HG03060 (cell line): ENCODE measurements around the gene SIRT3.

Experiments
- ATAC-seq: cut with Tn5 transposase; IDR thresholded peaks from one replicate; pipeline ENCODE4 v1.9.1; 2021; ENCODE audit warnings: low read depth, moderate number of reproducible peaks; ENCODE audit not compliant: unreplicated experiment

SIRT3 gene

DNA sequence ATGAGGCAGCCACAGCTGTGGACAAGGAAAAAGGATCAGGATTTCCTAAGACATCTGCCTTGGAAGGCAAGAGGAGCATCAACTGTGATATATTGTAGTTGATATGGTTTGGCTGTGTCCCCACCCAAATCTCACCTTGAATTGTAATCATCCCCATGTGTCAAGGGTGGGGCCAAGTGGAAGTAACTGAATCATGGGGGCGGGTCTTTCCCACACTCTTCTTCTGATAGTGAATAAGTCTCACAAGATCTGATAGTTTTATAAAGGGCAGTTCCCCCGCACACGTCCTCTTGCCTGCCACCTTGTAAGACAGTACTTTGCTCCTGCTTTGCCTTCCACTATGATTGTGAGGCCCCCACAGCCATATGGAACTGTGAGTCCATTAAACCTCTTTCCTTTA is 18.4 kb downstream of the SIRT3 start:
- ATAC-seq = no peak

- no peak for ATAC-seq
Measured at GRCh38 chr11:216081-216974, 19.8 kb downstream of the SIRT3 start.

DNA sequence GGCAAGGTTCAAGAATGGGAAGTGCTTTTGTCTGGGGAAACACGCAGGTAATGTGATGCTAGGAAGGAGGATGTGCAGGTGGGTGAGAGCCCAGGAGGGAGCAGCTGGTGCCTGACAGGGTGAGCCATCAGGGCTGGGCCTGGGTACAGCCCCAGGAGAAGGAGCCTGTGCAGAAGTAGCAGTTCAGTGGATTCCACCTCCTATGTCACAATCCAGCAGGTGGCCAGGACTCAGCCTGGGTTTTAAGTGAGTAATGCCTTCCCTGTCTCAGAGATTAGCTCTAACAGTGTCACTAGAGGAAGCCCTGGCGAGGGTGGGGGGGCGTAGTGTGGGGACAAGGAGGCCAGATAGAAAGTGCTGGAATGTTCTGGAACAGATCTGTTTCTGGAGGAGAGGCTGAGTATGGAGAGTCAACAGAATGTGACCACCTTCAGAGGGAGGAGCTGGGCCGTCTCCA is 20.5 kb downstream of the SIRT3 start:
- ATAC-seq = no peak

GRCh38 chr11:214083-214482 is 22.1 kb downstream of the SIRT3 start:
- ATAC-seq = no peak

DNA sequence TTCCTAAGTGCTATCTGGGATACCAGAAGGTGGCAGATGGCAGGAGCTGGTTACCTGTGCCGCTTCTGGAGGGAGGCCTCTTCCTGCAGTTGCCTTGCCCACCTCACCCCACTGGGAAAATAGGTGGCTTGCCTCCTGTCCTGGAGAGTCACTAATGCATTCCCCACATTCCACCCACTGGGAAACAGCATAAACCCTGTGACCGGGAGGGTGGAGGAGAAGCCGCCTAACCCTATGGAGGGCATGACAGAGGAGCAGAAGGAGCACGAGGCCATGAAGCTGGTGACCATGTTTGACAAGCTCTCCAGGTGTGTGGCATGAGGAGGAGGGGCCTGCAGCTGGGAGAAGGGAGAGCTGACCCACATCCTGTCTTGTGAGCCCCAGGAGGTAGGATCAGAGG is 23.0 kb downstream of the SIRT3 start:
- ATAC-seq = no peak

DNA sequence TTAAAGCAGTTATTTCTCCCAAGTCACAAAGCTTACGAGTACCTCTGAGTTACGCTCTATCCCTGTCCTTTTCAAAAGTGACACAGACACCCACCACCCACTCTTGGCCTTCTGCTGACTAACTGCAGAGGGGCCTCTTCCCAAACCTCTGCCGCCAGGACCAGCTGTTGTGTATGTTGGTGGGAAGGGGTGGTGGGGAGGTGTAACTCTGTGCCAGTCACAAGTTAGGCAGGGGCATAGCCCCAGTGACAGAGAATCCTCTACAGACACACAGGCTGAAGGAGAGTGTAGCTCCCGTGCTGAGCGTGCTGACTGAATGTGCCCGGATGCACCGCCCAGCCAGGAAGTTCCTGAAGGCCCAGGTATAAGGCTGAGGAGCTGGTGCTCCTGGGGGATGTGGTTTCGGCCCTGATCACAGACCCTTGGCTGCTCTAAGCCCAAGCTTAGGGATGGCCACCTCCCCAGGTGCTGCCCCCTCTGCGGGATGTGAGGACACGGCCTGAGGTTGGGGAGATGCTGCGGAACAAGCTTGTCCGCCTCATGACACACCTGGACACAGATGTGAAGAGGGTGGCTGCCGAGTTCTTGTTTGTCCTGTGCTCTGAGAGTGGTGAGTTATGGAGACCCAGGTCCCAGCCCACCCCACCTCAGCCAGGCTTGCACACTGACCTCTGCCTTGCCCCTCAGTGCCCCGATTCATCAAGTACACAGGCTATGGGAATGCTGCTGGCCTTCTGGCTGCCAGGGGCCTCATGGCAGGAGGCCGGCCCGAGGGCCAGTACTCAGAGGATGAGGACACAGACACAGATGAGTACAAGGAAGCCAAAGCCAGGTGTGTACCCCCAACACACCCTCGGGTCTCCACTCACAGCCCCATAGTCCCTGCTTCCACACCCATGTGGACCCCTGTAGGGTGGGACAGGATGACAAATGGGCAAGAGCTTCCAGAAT is 23.7 kb downstream of the SIRT3 start:
- no peak for ATAC-seq

DNA sequence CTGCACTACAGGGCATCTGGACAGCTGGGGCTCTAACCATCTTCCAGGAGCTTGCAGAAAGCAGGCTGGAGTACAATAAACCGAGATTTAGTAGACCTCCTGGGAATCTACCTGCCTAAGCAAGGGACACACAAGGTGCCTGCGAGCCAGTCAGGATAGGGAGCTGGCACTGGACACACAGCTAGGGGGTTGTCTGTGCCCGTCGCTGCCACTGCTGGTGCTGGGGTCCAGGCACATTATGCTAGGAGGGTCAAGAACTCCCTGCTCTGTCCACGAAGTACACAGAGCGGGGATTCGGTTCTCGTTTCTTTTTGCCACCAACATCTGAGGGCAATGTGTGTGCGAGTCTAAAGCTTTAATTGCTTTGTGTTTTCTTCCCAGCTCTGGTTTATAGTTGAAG is 24.4 kb downstream of the SIRT3 start:
- no peak for ATAC-seq

GRCh38 chr11:211295-211694 is 24.8 kb downstream of the SIRT3 start:
- ATAC-seq = no peak

GRCh38 chr11:210803-211180 is 25.4 kb downstream of the SIRT3 start:
- ATAC-seq = no peak

DNA sequence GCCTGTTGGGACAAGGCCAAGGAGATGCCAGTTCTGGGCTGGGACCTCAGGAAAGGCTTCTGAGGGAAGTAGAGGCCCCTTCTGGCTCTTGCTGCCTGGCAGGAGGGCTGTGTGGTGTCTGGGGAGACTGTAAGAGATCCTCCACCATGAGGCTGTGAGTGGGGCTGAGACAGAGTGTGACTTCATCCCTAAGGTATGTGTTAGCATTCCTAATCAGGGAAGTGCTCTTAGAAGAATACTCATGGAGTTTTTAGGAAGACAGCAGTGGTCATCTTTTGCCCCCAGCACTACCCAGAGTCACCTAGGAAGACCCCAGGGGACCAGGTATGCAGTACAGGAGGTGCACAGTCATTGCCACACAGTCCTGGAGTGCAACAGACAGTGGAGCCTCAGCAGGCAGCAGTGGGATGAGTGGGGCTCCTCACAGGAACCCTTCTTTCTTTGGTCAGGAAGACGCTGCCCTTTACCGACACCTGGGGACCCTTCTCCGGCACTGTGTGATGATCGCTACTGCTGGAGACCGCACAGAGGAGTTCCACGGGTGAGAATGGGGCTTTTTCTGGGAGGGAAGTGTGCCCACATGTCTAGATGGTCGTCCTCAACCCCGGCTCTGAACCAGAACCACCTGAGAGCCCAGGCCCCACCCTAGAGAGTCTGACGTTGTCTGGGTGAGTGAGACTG is 25.9 kb downstream of the SIRT3 start:
- ATAC-seq = no peak

GRCh38 chr11:209275-210121 is 26.6 kb downstream of the SIRT3 start:
- ATAC-seq = no peak

DNA sequence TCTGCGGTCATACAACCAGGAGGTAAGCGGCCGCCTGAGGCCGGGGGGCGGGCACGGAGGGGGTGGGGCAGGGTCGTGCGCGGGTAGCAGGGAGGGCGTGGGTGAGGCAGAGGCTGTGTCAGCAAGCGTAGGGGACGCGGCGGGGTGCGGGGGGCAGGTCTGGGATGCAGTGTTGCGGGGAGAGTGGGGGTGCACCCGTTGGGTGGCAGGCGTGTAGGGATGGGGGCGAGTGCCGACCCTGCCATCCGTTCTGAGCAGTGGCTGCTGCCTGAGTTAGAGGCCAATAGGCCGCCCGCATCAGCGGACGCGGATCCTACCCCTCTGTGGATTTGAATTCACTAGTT is 27.3 kb downstream of the SIRT3 start:
- no peak for ATAC-seq

DNA sequence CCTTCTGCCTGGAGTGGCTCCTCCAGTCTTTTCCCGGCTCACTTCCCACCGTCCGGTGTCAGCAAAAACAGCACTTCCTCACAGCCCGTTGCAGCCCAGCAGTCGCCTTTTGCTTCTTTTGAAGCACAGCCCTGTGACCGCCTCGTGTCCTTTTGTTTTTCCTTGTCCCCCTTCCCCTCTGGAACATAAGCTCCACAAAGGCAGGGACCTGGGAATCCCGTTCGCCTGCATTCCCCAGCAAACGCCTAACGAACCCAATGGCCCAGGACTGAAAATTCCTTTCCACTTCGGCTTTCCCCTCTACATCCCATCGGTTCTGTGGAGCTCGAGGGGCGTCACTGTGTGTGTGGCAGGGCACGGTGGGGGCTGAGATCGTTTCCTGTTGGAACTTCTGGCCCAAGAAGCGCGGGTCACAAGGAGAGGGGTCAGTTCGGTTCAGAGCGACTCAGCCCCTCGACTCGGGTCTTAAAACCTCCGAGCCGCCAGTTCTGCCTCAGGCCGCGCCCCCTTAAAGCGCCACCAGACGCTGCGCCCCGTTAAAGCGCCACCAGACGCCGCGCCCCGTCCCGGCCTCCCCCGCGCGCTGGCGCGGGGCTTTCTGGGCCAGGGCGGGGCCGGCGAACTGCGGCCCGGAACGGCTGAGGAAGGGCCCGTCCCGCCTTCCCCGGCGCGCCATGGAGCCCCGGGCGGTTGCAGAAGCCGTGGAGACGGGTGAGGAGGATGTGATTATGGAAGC is 27.8 kb downstream of the SIRT3 start:
- ATAC-seq = no peak

DNA sequence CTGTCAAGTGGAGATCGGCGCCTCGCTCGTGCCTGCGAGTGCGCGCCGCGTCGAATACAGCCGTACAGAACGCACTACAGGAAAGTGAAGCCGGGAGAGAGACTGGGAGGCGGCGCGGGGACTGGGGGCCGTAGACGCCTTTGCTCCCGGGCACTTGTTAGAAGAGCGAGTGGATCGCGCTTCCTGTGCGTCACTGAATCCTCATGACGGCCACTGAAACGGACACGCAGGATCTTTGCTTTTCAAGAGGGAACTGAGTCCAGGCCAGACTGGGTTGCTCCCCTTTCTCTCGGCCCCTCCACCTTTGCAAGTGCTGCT is 28.3 kb downstream of the SIRT3 start:
- ATAC-seq = no peak

- ATAC-seq = peak; percentile 78
Measured at GRCh38 chr11:207208-207862, 28.8 kb downstream of the SIRT3 start, which contains the start of the genes BET1L and RIC8A. BET1L (minus strand) TSS chr11:207399; CDS start chr11:207321, 78 bp downstream. RIC8A (plus strand) TSS chr11:207708; CDS start chr11:208855, 1,147 bp downstream.

DNA sequence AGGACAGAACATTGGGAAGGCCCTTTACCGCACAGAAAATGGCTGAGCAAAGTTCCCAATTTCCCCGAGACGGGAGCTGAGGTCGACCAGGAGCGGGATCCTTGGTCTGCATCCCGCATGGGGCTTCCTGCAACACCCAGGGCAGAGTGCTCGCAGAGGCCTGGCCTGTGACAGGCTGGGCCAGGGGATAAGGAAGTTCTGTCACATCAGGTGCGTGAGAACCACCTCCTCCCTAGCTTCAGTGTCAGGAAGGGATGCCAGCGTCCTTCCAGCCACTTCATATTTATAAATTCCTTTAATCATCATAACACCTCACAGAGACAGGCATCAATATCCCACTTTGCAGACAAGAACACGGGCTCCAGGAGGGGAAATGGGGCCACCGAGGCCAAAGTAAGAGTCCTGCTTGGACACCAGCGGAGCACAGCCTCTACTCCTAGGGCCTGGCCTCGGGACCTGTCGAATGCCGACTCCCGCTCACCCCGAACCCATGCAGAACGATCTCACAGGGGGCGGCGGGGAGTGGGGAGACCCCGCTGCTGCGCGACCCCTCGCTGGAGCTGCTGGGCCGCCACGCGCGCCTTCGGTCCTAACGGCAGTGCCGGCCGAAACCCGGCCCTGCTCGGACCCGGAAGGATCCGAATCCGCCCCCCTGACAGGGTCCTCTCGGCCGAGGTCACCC is 29.5 kb downstream of the SIRT3 start:
- ATAC-seq = no peak

- ATAC-seq = no peak
Measured at GRCh38 chr11:206002-206384, 30.1 kb downstream of the SIRT3 start.
